Calu3 (cell line): ENCODE measurements around the gene AGPAT3. TPM values are rescaled to one million over a fixed set of nuclear protein-coding genes. Genes with fewer than 3 reads are reported as not detected.

Experiments used
- BruUV-seq: library from RNA; stranded (reverse); fragments of 400-500 nt; replicated peaks from 2 replicates; lab custom pipeline; 2021; lab: Mats Ljungman, UMichigan
- CTCF ChIA-PET: fragments of 300-600 bp; sonication (Branson Sonifier 250); formaldehyde crosslinking; loops from one replicate; lab custom pipeline; 2022; ENCODE audit warnings: antibody characterized with exemption; lab: Charles Lee
- DNase-seq: peaks from one replicate; pipeline ENCODE4 v3.0.0; 2022
- H3K27ac Mint-ChIP-seq: one replicate; pipeline ENCODE4 v1.8.0; 2022; ENCODE audit warnings: mixed read lengths; ENCODE audit not compliant: unreplicated experiment
- H3K27me3 Mint-ChIP-seq: one replicate; pipeline ENCODE4 v1.8.0; 2022; ENCODE audit warnings: mixed read lengths; ENCODE audit not compliant: unreplicated experiment
- H3K36me3 Mint-ChIP-seq: one replicate; pipeline ENCODE4 v1.8.0; 2022; ENCODE audit warnings: mild to moderate bottlenecking, moderate library complexity, mixed read lengths; ENCODE audit not compliant: insufficient read depth, unreplicated experiment
- H3K4me1 Mint-ChIP-seq: one replicate; pipeline ENCODE4 v1.8.0; 2022; ENCODE audit warnings: mild to moderate bottlenecking, low read depth, mixed read lengths; ENCODE audit not compliant: unreplicated experiment
- H3K4me3 Mint-ChIP-seq: one replicate; pipeline ENCODE4 v1.8.0; 2022; ENCODE audit warnings: mild to moderate bottlenecking, low read depth, moderate library complexity, mixed read lengths; ENCODE audit not compliant: unreplicated experiment
- H3K9me3 Mint-ChIP-seq: one replicate; pipeline ENCODE4 v1.8.0; 2022; ENCODE audit warnings: low read depth, mixed read lengths; ENCODE audit not compliant: unreplicated experiment
- CTCF ChIP-seq: fragments of 200-600 bp; IDR thresholded peaks from one replicate; pipeline ENCODE4 v1.8.0; 2022; ENCODE audit warnings: antibody characterized with exemption; ENCODE audit not compliant: unreplicated experiment
- intact Hi-C: fragments of 100-400 bp; cut with micrococcal nuclease; formaldehyde crosslinking; loops from one replicate; pipeline ENCODE4 v1.10.0; 2022; ENCODE audit not compliant: unreplicated experiment
- total RNA-seq: library from RNA; stranded (reverse); gene quantifications from 2 replicates; pipeline ENCODE4 v1.2.3, GENCODE V29; 2022

The AGPAT3 gene
- total RNA-seq, 1 experiment from 2014 or later, result 61.2 TPM

DNA sequence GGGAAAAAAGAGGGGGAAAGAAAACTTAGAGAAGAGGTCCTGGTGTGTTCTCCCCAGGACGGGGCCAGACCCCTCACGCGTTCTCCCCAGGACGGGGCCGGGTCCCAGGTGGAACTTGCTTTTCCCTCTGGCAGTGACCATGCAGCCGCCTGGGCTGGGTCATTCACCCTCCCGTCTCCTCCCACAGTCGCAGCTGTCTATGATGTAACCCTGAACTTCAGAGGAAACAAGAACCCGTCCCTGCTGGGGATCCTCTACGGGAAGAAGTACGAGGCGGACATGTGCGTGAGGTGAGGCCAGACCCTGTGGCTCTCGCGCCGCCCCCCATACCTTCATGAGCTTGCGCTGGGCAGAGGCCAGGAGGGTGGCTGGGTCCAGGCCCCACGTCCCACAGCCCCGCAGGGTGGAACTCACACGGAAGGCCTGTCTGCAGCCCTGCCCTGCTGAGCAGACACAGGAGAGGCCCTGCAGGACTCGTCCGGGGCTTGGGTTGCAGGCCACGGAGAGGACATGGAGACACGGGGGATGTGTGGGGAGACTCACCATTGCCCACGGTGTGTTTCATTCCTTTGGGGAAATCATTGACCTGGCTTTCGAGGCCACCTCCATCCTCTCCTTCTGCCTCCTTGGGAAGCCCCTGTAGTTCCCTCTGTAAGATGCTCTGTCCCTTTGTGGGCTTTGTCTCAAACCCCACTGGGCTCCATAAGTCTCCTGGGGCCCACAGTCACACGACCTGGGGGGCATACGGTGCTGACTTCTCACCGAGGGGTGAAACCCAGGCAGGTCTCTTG is 106.4 kb downstream of the AGPAT3 start:
- Mint-ChIP-seq H3K9me3 (no peaks in the 10 kb centered on the region), H3K4me3 (no peak overlapping the region), H3K27ac (no peak overlapping the region), H3K36me3 (peaks cover 31% of the 10 kb centered on the region), H3K4me1 (no peaks in the 10 kb centered on the region), H3K27me3 (no peaks in the 10 kb centered on the region)
- CTCF ChIA-PET, result no interaction called here
- intact Hi-C loops, result no loop called here
- DNase-seq, result no peak
- no peak for TF ChIP-seq CTCF
- BruUV-seq, result no TSS peak

GRCh38 chr21:43971992-43972255 is 106.9 kb downstream of the AGPAT3 start:
- H3K4me1 Mint-ChIP-seq, result no peaks in the 10 kb centered on the region
- H3K9me3 Mint-ChIP-seq, result no peaks in the 10 kb centered on the region
- BruUV-seq, result no TSS peak
- intact Hi-C loops, result no loop called here
- no peaks in the 10 kb centered on the region for H3K27me3 Mint-ChIP-seq
- peaks cover 31% of the 10 kb centered on the region for H3K36me3 Mint-ChIP-seq
- DNase-seq, result no peak
- CTCF ChIA-PET, result no interaction called here
- H3K27ac Mint-ChIP-seq, result no peak overlapping the region
- no peak for TF ChIP-seq CTCF
- no peak overlapping the region for H3K4me3 Mint-ChIP-seq

- H3K4me1 Mint-ChIP-seq, result no peaks in the 10 kb centered on the region
- CTCF ChIA-PET, result no interaction called here
- no TSS peak for BruUV-seq
These were observed 108.0 kb downstream of the AGPAT3 start for GRCh38 chr21:43972850-43973633.

DNA sequence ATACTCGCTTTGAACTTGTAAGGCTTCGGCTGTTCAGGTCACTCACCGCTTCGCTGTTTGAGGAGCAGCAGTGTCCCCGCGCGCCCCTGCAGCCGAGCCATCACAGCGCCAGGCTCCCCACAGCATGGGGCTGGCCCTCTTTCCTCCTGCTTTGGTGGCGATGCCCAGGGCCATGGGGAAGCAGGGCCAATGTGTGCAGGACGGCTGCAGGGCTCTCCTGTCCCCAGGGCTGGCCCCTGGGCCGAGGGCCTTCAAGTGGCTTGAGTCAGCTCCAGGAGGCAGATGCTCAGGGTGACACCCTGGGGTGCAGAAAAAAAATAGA is 108.6 kb downstream of the AGPAT3 start:
- Mint-ChIP-seq H3K36me3 (peaks cover 34% of the 10 kb centered on the region), H3K27me3 (no peaks in the 10 kb centered on the region), H3K4me3 (no peak overlapping the region), H3K9me3 (no peaks in the 10 kb centered on the region), H3K27ac (no peak overlapping the region), H3K4me1 (no peaks in the 10 kb centered on the region)
- intact Hi-C loops, result no loop called here
- no TSS peak for BruUV-seq
- CTCF ChIA-PET, result no interaction called here
- no peak for DNase-seq
- no peak for TF ChIP-seq CTCF

More at GRCh38 chr21:43972850-43973633, 108.0 kb downstream of the AGPAT3 start:
- Mint-ChIP-seq H3K27ac (no peak overlapping the region), H3K9me3 (no peaks in the 10 kb centered on the region), H3K27me3 (no peaks in the 10 kb centered on the region), H3K4me3 (no peak overlapping the region), H3K36me3 (peaks cover 34% of the 10 kb centered on the region)
- intact Hi-C loops, result no loop called here
- no peak for DNase-seq
- TF ChIP-seq CTCF, result no peak
